Medulla oblongata (tissue), 1 donor: ENCODE data around the gene SRL.
A peak's percentile ranks its signal among the peaks of the same experiment; 100 is the strongest.
"Not testable (repeated sequence)": the region's sequence is repeated elsewhere in the genome, so short reads cannot be mapped to it uniquely, and the experiment has no call there.

Experiments used
- DNase-seq: peaks from one replicate; pipeline ENCODE4 v3.0.0-alpha.2; 2015; ENCODE audit errors: extremely low spot score

The SRL gene

GRCh38 chr16:4160658-4161430, 81.0 kb downstream of the SRL start:
- DNase-seq, result no peak

- DNase-seq, result no peak
These were observed 82.2 kb downstream of the SRL start for GRCh38 chr16:4159726-4160125.

GRCh38 chr16:4158143-4159093, 83.5 kb downstream of the SRL start:
- DNase-seq, result no peak

GRCh38 chr16:4157376-4157825, 84.5 kb downstream of the SRL start:
- no peak for DNase-seq

GRCh38 chr16:4156503-4156902, 85.4 kb downstream of the SRL start:
- not testable (repeated sequence) for DNase-seq

GRCh38 chr16:4153364-4153763, 88.5 kb downstream of the SRL start:
- not testable (repeated sequence) for DNase-seq

- no peak for DNase-seq
These were observed 89.6 kb downstream of the SRL start for GRCh38 chr16:4152267-4152666.

GRCh38 chr16:4147236-4147635, 94.6 kb downstream of the SRL start:
- DNase-seq, result no peak

GRCh38 chr16:4142268-4142667, 99.6 kb downstream of the SRL start:
- DNase-seq, result peak; percentile 22

- no peak for DNase-seq
These were observed 100.3 kb downstream of the SRL start for GRCh38 chr16:4141604-4142003.

GRCh38 chr16:4140652-4141051, 101.2 kb downstream of the SRL start:
- peak; percentile 14 for DNase-seq

- no peak for DNase-seq
These were observed 101.9 kb downstream of the SRL start for GRCh38 chr16:4139968-4140367.
